Measurements from ENCODE around the gene CPNE5. TPM values are rescaled to one million over a fixed set of nuclear protein-coding genes. Genes with fewer than 3 reads are reported as not detected.

The CPNE5 gene
- total and polyA plus RNA-seq, 9 of the 15 experiments (the other 6 are each of a cell fraction or from before 2014, with no cell fraction given) = 0.14 to 1.0 (median 0.46) TPM; not detected in 2

DNA sequence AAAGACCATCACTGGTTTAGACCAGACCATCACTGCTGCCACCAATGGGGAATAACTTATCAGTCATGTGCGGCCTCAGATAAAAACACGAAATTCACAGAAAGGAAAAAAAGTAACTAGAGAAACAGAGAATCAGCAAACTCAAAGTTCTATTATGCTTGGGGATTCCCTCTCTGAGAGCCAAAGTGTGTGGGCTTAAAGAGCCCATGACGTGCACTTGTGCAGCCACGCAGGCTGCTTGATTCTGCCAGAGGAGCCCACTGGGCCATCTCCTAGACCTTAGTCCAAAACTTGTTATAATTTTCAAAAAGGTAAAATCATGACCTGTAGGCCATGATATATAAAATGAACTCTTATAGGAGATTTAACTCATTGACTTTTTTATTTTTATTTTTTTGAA, 126.4 kb downstream of the CPNE5 start:
- no peak for ATAC-seq
- WGBS (ENCODE audit: insufficient coverage, low coverage, missing lambda C conversion rate) = 6% methylated on average over 4 of the region's 4 CpGs
- POLR2A ChIA-PET = interaction anchor here (1.2 kb wide), 1 partner anchor 107 kb away, joined by 4 read pairs; no protein-coding TSS in a partner anchor

More for the DNA sequence above, 126.4 kb downstream of the CPNE5 start:
- Histone ChIP-seq H2AFZ (ENCODE audit: low read depth, low read length) (no peak overlapping the region), H3K4me2 (ENCODE audit: insufficient read depth, low read length) (no peak overlapping the region), H4K20me1 (replicated peaks; ENCODE audit: control insufficient read depth, insufficient read depth, low read length) (peaks cover 5% of the 10 kb centered on the region; the same call in 1 of the 2 replicates), H3K4me3 (no peak overlapping the region), H3K9me1 (ENCODE audit: control insufficient read depth, insufficient read depth, low read length) (no peaks in the 10 kb centered on the region), H3K9ac (ENCODE audit: insufficient read depth in 1 of 2, low read depth in 2 of 2, low read length in 2 of 2) (no peak overlapping the region), H3K9me3 (replicated peaks; ENCODE audit: control insufficient read depth, insufficient read depth, low read depth, low read length) (no peaks in the 10 kb centered on the region), H3K27ac (ENCODE audit: extremely low read depth, low read depth, low read length) (no peak overlapping the region), H3K4me1 (replicated peaks in 1 of 2; ENCODE audit: control insufficient read depth in 2 of 2, insufficient read depth in 2 of 2, low read length in 2 of 2) (peaks cover 0 to 3% of the 10 kb centered on the region in 2 experiments; a peak in 1 of 5 replicates), H3K27me3 (ENCODE audit: control insufficient read depth in 2 of 2, insufficient read depth in 2 of 2, low read length in 2 of 2) (peaks cover 27 to 62% of the 10 kb centered on the region in 2 experiments), H3K36me3 (ENCODE audit: control insufficient read depth, insufficient read depth, low read length) (no peaks in the 10 kb centered on the region), H3K79me2 (ENCODE audit: control insufficient read depth, insufficient read depth, low read length) (no peaks in the 10 kb centered on the region)
- FAIRE-seq (peak; percentile 73), DNase-seq (ENCODE audit: extremely low read depth in 1 of 4, low spot score in 3 of 4) (no peak)
- in situ Hi-C loops (cut with MboI) (no loop called here), intact Hi-C loops (cut with micrococcal nuclease) (no loop called here)
- no TSS peak for BruUV-seq (replicated peaks)
- TF ChIP-seq, protein P1, sequence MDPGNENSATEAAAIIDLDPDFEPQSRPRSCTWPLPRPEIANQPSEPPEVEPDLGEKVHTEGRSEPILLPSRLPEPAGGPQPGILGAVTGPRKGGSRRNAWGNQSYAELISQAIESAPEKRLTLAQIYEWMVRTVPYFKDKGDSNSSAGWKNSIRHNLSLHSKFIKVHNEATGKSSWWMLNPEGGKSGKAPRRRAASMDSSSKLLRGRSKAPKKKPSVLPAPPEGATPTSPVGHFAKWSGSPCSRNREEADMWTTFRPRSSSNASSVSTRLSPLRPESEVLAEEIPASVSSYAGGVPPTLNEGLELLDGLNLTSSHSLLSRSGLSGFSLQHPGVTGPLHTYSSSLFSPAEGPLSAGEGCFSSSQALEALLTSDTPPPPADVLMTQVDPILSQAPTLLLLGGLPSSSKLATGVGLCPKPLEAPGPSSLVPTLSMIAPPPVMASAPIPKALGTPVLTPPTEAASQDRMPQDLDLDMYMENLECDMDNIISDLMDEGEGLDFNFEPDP (CRISPR knock-in tag; IDR thresholded peaks at IDR 0.05) = no peak
- TF ChIP-seq NCOA2 (IDR thresholded peaks at IDR 0.05; ENCODE audit: partially characterized antibody in 2 of 2) (no peak), BCOR (IDR thresholded peaks at IDR 0.05) (no peak), FIP1L1 (IDR thresholded peaks at IDR 0.05; ENCODE audit: low read depth, low read length, poor library complexity, severe bottlenecking) (no peak), ESRRB (CRISPR knock-in tag; IDR thresholded peaks at IDR 0.05; ENCODE audit: borderline replicate concordance) (no peak), U2AF2 (optimal IDR thresholded peaks at IDR 0.05; ENCODE audit: low read depth, low read length) (no peak), ZNF184 (CRISPR knock-in tag; IDR thresholded peaks at IDR 0.05) (no peak), FOXK1 (CRISPR knock-in tag; IDR thresholded peaks at IDR 0.05; ENCODE audit: borderline replicate concordance) (no peak), NFRKB (IDR thresholded peaks at IDR 0.05; ENCODE audit: low read depth) (no peak), PCBP1 (IDR thresholded peaks at IDR 0.05; ENCODE audit: low read depth, low read length, poor library complexity, severe bottlenecking) (no peak)
- TF ChIP-seq, protein P2, sequence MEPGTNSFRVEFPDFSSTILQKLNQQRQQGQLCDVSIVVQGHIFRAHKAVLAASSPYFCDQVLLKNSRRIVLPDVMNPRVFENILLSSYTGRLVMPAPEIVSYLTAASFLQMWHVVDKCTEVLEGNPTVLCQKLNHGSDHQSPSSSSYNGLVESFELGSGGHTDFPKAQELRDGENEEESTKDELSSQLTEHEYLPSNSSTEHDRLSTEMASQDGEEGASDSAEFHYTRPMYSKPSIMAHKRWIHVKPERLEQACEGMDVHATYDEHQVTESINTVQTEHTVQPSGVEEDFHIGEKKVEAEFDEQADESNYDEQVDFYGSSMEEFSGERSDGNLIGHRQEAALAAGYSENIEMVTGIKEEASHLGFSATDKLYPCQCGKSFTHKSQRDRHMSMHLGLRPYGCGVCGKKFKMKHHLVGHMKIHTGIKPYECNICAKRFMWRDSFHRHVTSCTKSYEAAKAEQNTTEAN (CRISPR knock-in tag; IDR thresholded peaks at IDR 0.05) = no peak
- TF ChIP-seq, protein P3, sequence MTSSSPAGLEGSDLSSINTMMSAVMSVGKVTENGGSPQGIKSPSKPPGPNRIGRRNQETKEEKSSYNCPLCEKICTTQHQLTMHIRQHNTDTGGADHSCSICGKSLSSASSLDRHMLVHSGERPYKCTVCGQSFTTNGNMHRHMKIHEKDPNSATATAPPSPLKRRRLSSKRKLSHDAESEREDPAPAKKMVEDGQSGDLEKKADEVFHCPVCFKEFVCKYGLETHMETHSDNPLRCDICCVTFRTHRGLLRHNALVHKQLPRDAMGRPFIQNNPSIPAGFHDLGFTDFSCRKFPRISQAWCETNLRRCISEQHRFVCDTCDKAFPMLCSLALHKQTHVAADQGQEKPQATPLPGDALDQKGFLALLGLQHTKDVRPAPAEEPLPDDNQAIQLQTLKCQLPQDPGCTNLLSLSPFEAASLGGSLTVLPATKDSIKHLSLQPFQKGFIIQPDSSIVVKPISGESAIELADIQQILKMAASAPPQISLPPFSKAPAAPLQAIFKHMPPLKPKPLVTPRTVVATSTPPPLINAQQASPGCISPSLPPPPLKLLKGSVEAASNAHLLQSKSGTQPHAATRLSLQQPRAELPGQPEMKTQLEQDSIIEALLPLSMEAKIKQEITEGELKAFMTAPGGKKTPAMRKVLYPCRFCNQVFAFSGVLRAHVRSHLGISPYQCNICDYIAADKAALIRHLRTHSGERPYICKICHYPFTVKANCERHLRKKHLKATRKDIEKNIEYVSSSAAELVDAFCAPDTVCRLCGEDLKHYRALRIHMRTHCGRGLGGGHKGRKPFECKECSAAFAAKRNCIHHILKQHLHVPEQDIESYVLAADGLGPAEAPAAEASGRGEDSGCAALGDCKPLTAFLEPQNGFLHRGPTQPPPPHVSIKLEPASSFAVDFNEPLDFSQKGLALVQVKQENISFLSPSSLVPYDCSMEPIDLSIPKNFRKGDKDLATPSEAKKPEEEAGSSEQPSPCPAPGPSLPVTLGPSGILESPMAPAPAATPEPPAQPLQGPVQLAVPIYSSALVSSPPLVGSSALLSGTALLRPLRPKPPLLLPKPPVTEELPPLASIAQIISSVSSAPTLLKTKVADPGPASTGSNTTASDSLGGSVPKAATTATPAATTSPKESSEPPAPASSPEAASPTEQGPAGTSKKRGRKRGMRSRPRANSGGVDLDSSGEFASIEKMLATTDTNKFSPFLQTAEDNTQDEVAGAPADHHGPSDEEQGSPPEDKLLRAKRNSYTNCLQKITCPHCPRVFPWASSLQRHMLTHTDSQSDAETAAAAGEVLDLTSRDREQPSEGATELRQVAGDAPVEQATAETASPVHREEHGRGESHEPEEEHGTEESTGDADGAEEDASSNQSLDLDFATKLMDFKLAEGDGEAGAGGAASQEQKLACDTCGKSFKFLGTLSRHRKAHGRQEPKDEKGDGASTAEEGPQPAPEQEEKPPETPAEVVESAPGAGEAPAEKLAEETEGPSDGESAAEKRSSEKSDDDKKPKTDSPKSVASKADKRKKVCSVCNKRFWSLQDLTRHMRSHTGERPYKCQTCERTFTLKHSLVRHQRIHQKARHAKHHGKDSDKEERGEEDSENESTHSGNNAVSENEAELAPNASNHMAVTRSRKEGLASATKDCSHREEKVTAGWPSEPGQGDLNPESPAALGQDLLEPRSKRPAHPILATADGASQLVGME (CRISPR knock-in tag; IDR thresholded peaks at IDR 0.05) = no peak
- CTCF ChIA-PET (ENCODE audit: low intra/inter-chr PET ratio) = no interaction called here
